HG02840 (cell line): Measurements from ENCODE around the gene PTPRJ.

Source experiments
- ATAC-seq: cut with Tn5 transposase; IDR thresholded peaks from one replicate; pipeline ENCODE4 v1.9.1; 2021; ENCODE audit warnings: mild to moderate bottlenecking, moderate library complexity, moderate number of reproducible peaks; ENCODE audit not compliant: unreplicated experiment, low FRiP score

Gene PTPRJ

DNA sequence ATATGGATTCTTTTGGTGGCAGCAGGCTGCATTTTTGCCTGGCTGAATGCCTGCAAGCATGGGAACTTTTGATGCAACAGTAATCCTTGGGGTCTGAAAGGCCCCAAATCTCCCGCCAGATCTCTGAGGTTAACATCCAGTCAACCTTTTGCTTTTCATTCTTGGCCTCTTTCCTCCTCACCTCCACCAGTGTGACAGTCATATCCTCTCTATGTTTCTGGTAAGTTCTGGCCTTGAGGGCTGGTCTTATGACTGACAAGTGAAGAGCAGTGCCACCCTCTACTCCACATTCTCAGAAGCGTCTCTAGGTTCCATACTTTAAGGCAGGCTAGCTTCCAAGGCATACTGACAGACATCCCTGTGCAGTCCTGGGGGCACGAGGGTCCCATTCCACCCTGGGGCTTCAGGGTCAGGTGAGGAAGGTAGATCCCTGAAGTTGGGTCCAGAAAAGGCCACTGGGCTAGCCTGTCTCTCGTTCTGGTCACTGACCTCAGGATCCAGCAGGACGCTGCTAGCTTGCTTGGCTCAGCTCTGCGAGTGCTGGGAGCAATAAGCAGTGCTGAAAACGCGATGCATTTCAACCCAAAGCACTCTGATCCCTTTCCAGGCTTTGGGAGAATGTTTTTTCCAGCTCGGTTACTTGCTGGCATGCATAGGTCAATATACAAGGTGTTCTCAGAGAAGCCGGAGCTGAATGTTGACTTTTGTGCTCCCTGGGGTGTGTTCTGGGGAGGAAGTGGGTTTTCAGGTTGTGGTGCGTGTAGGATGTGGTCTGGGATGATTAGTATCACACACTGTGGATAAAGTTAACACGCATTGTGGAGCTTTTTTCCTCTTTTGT lies 75.2 kb downstream of the PTPRJ start:
- ATAC-seq = no peak

DNA sequence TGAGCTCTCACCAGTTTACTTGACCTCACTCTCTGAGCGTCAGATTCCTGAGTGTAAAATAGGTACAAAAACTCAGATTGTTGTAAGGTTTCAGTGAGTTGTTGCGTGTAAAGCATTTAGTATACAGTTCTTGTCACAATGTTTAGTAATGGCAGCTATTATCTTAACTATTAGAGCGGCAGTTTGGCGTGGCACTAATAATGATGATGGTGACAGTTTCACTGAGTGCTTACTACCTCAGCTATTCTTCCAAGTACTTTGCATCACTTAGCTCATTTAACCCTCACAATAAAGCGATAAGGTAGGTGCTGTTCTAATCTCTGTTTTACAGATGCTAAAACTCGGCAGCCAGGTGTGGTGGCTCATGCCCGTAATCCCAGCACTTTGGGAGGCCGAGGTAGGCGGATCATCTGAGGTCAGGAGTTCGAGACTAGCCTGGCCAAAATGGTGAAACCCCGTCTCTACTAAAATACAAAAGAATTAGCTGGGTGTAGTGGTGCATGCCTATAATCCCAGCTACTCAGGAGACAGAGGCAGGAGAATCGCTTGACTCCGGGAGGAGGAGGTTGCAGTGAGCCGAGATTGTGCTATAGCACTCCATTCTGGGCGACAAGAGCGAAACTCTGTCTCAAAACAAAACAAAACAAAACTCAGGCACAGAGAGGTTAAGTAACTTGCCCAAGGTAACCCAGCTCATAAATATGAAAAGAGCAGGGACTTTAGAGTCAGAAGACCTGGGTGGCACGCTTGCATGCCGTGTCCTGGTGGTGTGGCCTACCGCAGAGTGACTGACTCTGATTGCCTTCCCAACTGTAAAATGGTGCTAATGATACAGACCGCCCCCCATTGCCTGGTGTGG lies 76.2 kb downstream of the PTPRJ start:
- ATAC-seq = no peak

DNA sequence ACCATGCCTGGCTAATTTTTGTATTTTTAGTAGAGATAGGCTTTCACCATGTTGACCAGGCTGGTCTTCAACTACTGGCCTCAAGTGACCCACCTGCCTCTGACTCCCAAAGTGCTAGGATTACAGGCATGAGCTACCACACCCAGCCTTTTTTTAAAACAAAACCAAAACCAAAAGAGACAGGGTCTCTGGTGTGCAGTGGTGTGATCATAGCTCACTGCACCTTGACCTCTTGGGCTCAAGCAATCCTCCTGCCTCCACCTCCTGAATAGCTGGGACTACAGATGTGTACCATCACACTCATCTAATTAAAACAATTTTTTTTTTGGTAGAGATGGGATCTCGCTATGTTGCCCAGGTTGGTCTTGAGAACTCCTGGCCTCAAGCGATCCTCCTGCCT lies 77.7 kb downstream of the PTPRJ start:
- ATAC-seq = no peak

DNA sequence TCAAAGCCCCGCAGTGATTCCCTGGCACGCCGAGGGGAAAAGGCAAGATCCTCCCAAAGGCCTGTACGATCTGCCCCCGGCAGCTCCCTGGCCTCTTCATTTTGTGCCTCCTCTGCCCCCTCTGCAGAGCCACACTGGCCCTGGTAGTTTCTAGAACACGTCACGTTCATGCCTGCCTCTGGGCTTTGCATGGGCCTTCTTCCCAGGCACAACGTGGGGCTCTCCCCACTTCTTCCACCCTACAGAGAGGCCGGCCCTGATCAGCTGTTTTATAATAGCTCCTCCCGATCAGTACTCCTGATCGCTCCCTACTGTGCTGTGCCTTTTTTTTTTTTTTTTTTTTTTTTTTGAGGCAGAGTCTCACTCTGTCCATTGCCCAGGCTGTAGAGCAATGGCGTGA lies 78.4 kb downstream of the PTPRJ start:
- ATAC-seq = no peak

DNA sequence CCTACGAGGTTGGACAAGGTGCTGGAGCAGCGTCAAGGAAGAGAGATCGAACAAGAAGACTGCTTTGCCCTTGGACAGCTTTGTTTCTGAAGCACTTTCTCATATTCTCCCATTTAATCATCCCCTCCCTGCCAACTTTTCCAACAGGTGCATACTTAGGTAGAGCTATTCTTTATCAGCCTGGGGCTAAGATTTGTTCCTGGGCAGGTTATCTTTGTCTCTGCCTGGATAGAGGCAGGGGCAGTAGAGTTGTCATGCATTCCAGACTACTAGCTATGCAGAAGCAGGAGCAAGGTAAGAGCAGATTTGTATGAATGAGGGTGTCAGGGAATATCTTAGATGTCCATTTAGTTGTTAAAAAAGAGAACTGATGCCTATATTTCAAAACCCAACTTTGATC lies 82.3 kb downstream of the PTPRJ start:
- ATAC-seq = no peak

DNA sequence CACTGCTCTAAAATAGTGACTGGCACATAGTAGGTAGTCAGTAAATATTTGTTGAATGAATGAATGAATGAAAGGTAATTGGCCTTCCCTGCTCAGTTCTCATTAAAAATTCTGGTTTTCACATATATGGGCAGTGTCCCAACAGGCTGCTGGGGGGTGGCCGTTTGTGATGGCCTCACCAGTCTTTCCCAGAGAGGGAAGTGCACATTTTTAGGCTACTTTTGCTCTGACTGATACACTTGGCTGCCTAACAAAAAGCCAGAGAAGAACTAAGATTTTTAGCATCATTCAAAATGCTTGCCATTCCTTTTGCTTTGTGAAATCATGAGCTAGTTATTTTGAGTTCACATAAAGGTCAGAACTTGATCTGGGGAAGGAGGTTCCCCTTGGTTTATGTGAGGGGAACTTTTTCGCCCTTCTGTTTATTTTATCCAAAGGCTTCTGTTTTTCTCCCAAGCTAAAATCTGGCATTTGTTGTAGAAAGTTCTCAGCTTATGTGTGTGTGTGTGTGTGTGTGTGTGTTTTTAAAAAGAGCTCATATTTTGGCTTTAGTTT lies 83.1 kb downstream of the PTPRJ start:
- no peak for ATAC-seq

DNA sequence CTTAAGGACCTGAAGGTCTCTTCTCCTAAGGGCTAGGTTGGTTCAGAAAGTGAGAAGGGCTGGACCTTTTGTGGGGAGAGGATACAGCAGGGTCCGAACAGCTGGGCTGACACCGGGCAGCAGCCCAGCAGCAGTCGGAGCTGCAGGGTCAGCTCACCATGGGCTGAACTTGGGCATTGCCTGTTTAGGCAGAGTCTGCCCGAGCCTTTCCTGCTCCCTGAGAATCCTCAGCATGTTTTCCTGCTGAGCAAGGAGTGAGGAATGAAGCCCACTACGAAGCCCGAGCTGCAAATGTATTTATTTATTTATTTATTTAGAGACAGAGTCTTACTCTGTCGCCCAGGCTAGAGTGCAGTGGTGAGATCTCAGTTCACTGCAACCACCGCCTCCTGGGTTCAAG lies 83.9 kb downstream of the PTPRJ start:
- no peak for ATAC-seq

DNA sequence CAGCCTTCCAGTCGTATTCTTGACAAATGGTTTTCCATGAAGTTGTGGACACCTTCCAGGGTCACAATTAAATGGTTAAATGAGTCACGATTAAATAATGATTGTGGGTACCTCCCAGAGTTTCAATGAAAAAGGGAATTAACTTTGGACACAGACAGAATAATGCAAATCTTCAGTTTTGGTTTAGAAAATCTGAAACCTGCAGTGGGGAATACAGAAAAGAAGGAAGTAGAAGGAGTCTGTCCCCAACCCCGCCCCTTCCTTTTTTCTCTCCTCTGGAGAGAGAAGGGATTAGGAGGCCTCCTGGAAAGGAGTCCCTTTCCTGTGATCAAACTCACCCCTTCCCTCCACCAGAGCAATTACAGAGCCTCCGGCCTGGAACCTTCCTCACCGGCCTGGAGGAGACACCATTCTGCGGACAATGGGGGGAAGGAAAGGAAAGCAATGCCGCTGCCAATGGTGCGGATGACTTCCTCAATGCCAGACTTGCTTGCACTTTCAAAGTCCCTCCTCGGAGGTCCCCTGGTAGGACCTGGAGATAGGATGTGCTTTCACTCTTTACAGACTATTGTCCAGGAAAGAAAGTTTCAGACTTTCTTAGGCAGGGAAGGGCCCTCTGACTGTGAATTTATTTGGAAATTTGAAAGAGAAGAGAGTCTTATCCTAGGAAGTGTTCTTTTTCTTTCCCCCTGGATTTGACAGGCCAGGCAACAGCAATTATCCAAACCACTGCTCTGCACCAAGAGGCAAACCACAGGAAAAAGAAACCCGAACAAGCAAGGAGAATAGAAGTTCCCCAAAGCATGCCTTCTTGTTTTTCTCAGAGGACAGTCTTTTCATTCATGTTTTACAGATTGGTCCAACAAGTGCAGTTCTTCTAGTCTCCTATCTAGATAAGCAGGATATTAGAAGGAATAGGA lies 86.8 kb downstream of the PTPRJ start:
- no peak for ATAC-seq

DNA sequence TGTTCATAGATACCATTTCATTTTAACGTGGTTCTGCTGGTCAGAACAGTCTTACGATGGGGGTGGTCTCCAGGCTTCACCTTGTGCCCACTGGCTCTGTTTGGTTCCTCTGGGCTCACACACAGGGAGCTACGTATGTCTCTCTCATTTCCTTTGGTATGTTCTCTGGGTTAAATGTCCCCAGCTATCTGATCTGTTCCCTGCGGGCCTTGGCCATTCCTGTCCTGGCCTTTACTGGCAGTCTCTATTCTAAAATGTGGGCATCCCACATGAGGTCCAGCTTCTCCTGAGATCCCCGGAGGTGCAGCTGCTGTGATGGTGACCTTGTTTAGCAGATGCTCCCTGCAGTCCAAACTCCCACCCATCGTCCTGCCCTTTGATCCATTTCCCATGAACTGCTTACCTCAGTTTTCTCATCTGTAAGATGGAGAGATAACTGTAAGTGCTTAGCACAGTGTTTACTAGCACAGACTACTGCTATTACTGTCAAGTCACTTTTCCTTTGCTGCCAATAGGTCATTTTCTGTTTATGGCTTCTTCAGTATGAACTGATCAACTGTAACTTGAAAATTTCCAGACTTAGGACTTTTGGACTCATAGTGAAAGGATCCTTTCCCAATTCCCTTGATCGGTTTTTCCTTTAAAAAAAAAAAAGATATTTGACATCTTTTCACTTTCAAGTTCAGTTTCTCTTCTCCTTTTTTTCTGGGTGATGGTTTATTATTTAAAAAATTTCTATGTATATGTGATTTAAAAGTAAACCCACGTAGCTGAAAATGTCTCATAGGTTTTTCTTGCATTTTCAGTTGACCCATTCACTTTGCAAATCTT lies 92.9 kb downstream of the PTPRJ start:
- ATAC-seq = no peak

DNA sequence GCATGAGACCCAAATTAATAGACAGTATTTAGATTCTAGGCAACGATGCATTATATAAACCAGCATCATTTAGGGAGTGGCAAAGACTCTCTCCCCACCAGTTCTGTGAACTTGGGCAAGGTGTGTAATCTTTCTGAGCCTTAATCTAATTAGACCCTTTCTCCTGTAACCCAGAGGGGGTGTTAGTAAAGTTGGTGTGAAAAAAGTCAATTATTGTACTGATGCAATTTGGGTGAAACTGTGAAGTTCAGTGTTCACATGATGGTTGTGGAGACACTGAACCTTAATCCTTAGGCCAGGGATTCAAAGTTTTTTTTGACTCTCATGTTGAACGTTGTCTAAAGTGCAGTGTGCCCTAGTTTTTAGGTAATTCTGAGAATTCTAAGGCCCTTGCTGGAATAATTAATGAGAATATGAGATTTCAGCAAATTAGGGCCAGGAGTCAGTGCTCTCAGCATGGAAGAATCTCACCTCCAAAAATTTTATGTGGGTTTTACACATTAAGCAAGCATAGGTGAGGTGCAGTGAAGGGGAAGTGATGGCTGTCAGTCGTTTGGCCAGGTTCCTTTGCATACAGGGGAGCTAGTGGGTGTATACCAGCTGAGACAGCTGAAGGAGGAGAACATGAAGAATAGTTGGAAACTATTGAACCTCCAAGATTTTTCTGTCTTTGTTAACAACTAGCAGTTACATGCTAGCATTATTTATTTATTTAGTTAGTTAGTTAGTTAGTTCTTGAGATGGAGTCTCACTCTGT lies 94.2 kb downstream of the PTPRJ start:
- ATAC-seq = no peak

DNA sequence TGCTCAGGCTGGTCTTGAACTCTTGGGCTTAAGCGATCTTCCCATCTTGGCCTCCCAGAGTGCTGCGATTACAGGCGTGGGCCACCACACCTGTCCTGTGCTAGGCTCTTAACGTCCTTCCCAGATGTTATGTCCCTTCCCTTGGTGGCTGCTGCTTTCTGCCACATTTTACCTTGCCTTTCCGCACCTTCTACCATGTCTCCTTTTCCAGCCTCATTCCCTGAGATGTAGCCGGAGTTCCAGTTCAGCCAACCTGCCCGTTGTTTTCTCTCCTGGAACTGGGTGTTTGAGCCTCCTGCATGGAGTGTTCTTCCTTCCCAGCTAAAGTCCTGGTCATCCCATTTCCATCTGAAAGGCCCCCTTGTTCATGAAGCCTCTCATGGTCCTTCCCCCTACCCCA lies 95.3 kb downstream of the PTPRJ start:
- ATAC-seq = no peak

DNA sequence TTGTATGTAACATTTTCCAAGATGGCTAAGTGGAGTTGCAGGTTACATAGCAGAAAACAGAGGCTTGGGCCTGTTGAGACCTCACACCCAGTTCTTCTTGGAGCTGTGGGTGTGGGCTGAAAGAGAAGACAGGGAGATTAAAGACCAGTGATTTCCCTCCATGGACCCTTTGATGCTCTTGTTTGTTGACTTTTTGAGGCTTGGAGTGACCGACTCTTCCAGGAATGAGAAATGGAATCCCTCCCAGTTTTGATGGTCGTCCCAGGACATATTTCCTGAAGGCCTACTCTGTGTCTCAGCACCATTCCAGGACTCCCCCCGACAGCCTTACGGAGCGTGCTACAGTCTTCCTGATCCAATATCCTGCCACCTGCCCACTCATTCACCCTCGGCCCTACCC lies 96.9 kb downstream of the PTPRJ start:
- ATAC-seq = no peak

DNA sequence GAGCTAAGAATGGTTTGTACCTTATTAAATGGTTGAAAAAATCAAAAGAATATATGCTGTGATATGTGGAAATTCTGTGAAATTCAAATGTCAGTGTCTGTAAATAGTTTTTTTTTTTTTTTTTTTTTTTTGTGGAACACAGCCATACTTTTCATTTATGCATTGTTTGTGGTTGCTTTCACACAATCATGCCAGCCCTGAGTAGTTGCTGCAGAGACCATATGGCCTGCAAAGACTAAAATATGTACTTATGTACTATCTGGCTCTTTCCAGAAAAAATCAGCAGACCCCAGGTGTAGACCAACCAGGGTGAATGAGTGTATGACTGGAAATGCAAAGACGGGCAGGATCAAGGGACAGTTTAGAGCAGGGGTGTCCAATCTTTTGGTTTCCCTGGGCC lies 98.3 kb downstream of the PTPRJ start:
- ATAC-seq = no peak

DNA sequence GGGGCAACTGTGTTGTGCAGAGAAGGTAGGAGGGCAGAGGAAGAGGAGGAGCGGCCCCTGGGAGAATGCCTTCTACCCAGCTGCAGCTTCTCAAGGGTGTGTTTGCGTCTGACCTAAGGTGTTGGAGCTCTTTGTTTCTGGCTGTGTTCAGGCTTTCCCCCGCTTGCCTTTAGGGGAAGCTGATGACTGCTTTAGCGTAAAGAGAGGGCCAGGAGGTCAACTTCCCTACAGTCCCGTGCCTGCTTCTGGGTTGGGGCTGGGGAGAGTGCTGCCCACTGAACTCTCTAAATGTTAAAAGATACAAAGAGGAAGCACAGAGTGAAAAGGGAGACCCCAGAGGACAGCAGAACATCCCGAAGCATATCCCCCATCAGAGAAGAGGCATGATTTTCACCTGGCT lies 99.2 kb downstream of the PTPRJ start:
- no peak for ATAC-seq

DNA sequence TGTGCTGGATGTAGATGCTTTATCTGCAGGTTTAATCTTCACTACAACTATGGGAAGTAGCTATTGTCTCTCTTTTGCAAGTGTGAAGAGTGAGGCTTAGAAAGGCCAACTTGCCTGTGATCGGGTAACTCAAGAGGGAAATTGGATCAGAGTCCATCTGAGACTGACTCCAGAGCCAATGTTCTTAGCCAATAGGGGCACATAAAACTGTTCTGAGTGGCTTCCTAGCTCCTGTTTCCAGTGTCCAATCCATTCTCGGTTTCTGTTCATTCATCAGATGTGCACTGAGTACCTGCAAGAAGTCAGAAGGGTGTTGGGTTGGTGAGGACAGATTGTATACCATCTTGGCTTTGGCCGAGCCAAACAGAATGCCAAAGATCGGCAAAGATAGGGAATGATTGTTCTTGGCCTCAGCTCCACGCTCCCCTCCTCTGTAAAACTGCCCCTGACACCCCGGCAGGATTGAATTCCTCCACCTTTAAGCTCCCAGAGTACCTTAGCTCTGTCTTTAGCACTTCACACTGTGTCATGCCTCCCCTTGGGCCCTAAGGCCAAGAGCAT lies 100.0 kb downstream of the PTPRJ start:
- no peak for ATAC-seq

DNA sequence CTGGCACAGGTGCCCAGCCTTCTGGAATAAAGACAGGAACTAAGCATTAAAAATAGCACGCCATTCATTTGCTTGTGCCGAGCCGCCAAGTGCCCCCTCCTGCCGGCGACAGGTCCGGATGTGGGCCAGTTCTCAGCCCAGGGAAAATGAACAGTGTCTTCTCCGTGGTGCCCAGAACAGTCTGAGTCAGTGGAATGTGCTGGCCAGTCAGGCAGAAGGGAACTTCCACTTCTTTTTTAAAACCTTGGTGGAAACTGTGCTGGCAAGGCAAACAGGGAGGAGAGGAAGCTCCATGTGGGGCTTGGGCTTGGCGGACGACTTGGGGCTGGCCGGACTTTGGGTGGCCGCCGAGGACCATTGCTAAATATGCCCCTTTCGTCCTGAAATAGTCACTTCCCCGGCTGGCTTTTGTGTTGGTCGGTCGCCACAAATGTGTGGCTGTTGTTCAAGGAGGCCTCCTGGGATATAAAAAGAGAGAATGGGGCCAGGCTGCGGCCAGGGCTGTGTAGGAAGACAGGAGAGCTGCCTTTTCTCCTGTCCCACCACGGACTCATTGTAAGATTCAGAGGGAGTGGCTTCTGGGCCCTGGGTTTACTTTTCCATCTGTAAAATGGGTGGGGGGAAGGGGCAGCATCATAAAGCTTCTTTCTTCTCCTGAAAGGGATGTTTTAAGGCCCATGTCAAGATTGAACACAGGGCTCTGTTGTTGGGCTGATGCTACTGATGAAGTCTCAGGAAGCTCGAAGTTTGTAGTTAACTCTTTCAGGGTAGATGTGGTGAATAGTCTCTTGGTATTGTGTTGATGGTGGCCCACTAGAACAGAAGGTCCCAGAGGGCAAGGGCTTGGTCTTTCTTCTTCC lies 101.0 kb downstream of the PTPRJ start:
- no peak for ATAC-seq

DNA sequence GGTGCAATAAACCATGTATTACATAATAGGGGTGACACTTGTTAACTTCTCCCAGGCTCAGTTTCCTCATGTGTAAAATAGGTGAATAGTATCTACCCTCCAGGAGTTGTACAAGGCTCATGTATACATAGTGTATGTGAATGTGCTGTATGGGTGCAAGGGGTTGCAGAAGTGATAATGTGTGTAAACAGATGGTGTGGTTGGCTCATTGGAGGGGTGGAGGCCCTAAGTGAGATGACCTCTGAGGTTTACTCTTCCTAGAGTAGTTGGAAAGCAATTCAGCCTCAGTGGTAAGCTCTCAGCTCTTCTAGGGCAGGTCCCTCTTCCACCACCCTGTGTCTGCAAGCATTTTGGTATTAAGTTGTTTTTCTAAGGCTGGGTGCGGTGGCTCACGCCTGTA lies 102.4 kb downstream of the PTPRJ start:
- no peak for ATAC-seq

DNA sequence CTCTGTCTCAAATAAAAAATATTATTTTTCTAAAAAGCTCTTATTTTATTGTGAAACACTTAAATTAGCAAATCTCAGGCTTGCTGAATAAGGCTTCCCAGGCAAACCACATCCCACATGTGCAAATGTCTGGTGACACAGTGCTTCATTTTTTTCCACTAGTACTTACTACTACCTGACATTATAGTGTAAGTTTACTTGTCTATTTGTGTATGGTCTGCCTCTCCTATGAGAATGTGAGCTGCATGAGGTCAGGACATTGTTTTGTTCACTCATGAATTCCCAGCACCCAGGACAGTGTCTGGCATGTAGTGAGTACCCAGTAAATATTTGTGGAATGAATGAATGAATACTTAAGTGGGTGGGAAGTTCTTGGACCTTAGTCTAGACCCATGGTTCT lies 103.1 kb downstream of the PTPRJ start:
- ATAC-seq = no peak
